K562 (cell line): Measurements from ENCODE around the gene MIP. TPM values are rescaled to one million over a fixed set of nuclear protein-coding genes. Genes with fewer than 3 reads are reported as not detected.

Source experiments
- CGGBP1 ChIP-seq: fragments of 250-450 bp; sonication (Bioruptor Pico); IDR thresholded peaks from 2 replicates; pipeline ENCODE4 v1.9.0; 2021; ENCODE audit warnings: mild to moderate bottlenecking
- COPS2 ChIP-seq: fragments of 450-650 bp; conservative IDR thresholded peaks from 2 replicates; pipeline ENCODE4 v1.6.1; 2016; ENCODE audit warnings: mild to moderate bottlenecking, moderate library complexity
- CTCFL ChIP-seq: IDR thresholded peaks from 2 replicates; pipeline ENCODE4 v1.6.1; 2011; ENCODE audit warnings: borderline replicate concordance, low read depth, mild to moderate bottlenecking, moderate library complexity, low read length; ENCODE audit not compliant: insufficient read depth, poor library complexity, severe bottlenecking
- FUS ChIP-seq: fragments of 200-400 bp; formaldehyde crosslinking; optimal IDR thresholded peaks from 2 replicates; pipeline ENCODE3; 2017; ENCODE audit warnings: low read depth, low read length
- HDAC6 ChIP-seq: IDR thresholded peaks from 2 replicates; pipeline ENCODE4 v1.6.1; 2012; ENCODE audit warnings: low read depth, mild to moderate bottlenecking, control low read depth, inconsistent platforms, low read length, moderate library complexity
- HNRNPLL ChIP-seq: fragments of 200-400 bp; formaldehyde crosslinking; IDR thresholded peaks from 2 replicates; pipeline ENCODE4 v1.6.1; 2017; ENCODE audit warnings: low read length, low read depth, mild to moderate bottlenecking; ENCODE audit not compliant: poor library complexity, severe bottlenecking
- KLF6 ChIP-seq: fragments of 250-450 bp; sonication (Bioruptor Pico); IDR thresholded peaks from 2 replicates; pipeline ENCODE4 v1.4.0; 2020; ENCODE audit warnings: mild to moderate bottlenecking, moderate library complexity, borderline replicate concordance
- MBD1 ChIP-seq: fragments of 250-450 bp; sonication (Bioruptor Pico); IDR thresholded peaks from 2 replicates; pipeline ENCODE4 v1.8.0; 2022; ENCODE audit warnings: inconsistent platforms
- NFYB ChIP-seq: IDR thresholded peaks from 2 replicates; pipeline ENCODE4 v1.6.1; 2011; ENCODE audit warnings: mild to moderate bottlenecking, moderate library complexity; ENCODE audit not compliant: insufficient read length; ENCODE audit errors: extremely low read depth
- POLR3G ChIP-seq: IDR thresholded peaks from 2 replicates; pipeline ENCODE4 v1.6.1; 2011; ENCODE audit not compliant: insufficient read length, insufficient replicate concordance; ENCODE audit errors: extremely low read depth
- RBM39 ChIP-seq: fragments of 200-400 bp; formaldehyde crosslinking; optimal IDR thresholded peaks from 2 replicates; pipeline ENCODE3; 2018; ENCODE audit warnings: low read depth, low read length
- SLC30A9 ChIP-seq: fragments of 250-450 bp; sonication (Bioruptor Pico); IDR thresholded peaks from 2 replicates; pipeline ENCODE4 v1.8.0; 2022; ENCODE audit warnings: mild to moderate bottlenecking, moderate library complexity
- STAG1 ChIP-seq: sonication (generic); formaldehyde crosslinking; IDR thresholded peaks from 2 replicates; pipeline ENCODE4 v1.5.0; 2020; ENCODE audit warnings: missing genetic modification reagents, borderline replicate concordance
- WHSC1 ChIP-seq: IDR thresholded peaks from one replicate; pipeline ENCODE4 v1.6.1; 2012; ENCODE audit warnings: low read length, control low read depth, inconsistent platforms
- ZBTB26 ChIP-seq: fragments of 450-650 bp; formaldehyde crosslinking; IDR thresholded peaks from 2 replicates; pipeline ENCODE4 v1.4.0; 2022; ENCODE audit warnings: missing genetic modification characterization
- ZBTB33 ChIP-seq: sonication (generic); formaldehyde crosslinking; IDR thresholded peaks from 2 replicates; pipeline ENCODE4 v1.8.1; 2023; ENCODE audit warnings: mild to moderate bottlenecking, missing genetic modification reagents
- ZBTB43 ChIP-seq: sonication (generic); formaldehyde crosslinking; IDR thresholded peaks from 2 replicates; pipeline ENCODE4 v1.8.0; 2023; ENCODE audit warnings: mild to moderate bottlenecking, missing genetic modification reagents
- ZNF436 ChIP-seq: fragments of 250-450, 450-650 bp; sonication (Bioruptor Pico); formaldehyde crosslinking; IDR thresholded peaks from 2 replicates; pipeline ENCODE4 v1.7.0; 2020; ENCODE audit warnings: mild to moderate bottlenecking
- polyA plus RNA-seq, 8 experiments: library from polyadenylated mRNA; depleted of rRNA in 4 of 8; stranded (reverse) in 5 of 8; unstranded in 3 of 8; fragments of >200 nt; fragmentation: Nextera tagmentation in 2 of 8; fragmentation: Illumina TruSeq in 1 of 8; extraction: Ambion mirVana in 2 of 8; extraction: Trizol in 1 of 8; gene quantifications; 2 replicates each; pipeline versions ENCODE4 v1.2.1 to v1.2.3, GENCODE V29; 2011 to 2014; ENCODE audit warnings: inconsistent platforms in 1 of 8, missing spikeins in 1 of 8
- total RNA-seq, 7 experiments: library from RNA; depleted of rRNA in 6 of 7; stranded (reverse); fragments of >200 nt in 6 of 7; fragmentation: Illumina TruSeq in 2 of 7; extraction: Trizol in 2 of 7; gene quantifications; 2 replicates each; pipeline versions ENCODE4 v1.2.1 to v1.2.3, GENCODE V29; 2011 to 2021; ENCODE audit warnings: low replicate concordance in 1 of 7

The MIP gene
- total and polyA plus RNA-seq, 9 of the 15 experiments (the other 6 are each of a cell fraction or from before 2014, with no cell fraction given) = 0.09 to 0.36 (median 0.19) TPM; not detected in 5

GRCh38 chr12:56448860-56449621 is 5.4 kb downstream of the MIP start, which contains the start of gene TIMELESS (continued):
- TF ChIP-seq ZBTB33 (CRISPR knock-in tag) (peak; percentile 74; the same call in 1 of the 2 replicates), FUS (no peak), ZNF436 (no peak), CTCFL (peak; percentile 6), HNRNPLL (peak; percentile 16), WHSC1 (no peak), MBD1 (no peak), POLR3G (no peak), RBM39 (no peak), HDAC6 (no peak), STAG1 (no peak), COPS2 (no peak), NFYB (no peak), SLC30A9 (no peak), ZBTB26 (CRISPR knock-in tag) (no peak), ZBTB43 (CRISPR knock-in tag) (no peak; the same call in 1 of the 2 replicates), KLF6 (CRISPR knock-in tag) (no peak), CGGBP1 (CRISPR knock-in tag) (0 out of 2 replicates have a peak, but pooled peaks have one; percentile 2)
